DND-41 (cell line): ENCODE results near the gene C4BPB.
"Not testable (repeated sequence)": the region's sequence is repeated elsewhere in the genome, so short reads cannot be mapped to it uniquely, and the experiment has no call there.

Experiments used
- ATAC-seq: fragments of 200-7000 bp; cut with Tn5 transposase; 3 replicates; pipeline ENCODE4 v1.9.1; 2021; ENCODE audit warnings: low read depth; ENCODE audit not compliant: insufficient read depth
- DNase-seq: peaks from one replicate; pipeline ENCODE4 v3.0.0-alpha.2; 2020
- H2AFZ ChIP-seq: 2 replicates; pipeline ENCODE4 v1.6.0; 2012; ENCODE audit warnings: low read depth, low read length
- H3K27ac ChIP-seq: 2 replicates; pipeline ENCODE4 v1.5.1; 2012; ENCODE audit warnings: low read length, inconsistent platforms
- H3K27me3 ChIP-seq: fragments of 200-600 bp; sonication (generic); 2 replicates; pipeline ENCODE4 v1.6.0; 2012; ENCODE audit warnings: low read length, mild to moderate bottlenecking, inconsistent platforms; ENCODE audit not compliant: insufficient read depth, poor library complexity
- H3K36me3 ChIP-seq: 2 replicates; pipeline ENCODE4 v1.5.1; 2012; ENCODE audit warnings: low read length, inconsistent platforms; ENCODE audit not compliant: insufficient read depth
- H3K4me1 ChIP-seq: 2 replicates; pipeline ENCODE4 v1.5.1; 2012; ENCODE audit warnings: mild to moderate bottlenecking, low read length; ENCODE audit not compliant: insufficient read depth
- H3K4me2 ChIP-seq: 2 replicates; pipeline ENCODE4 v1.6.0; 2012; ENCODE audit warnings: mild to moderate bottlenecking, moderate library complexity, low read length, inconsistent platforms; ENCODE audit not compliant: insufficient read depth
- H3K4me3 ChIP-seq, 2 experiments: fragments of 200-600 bp in 1 of 2; shearing (Covaris generic) in 1 of 2; 2 replicates each; pipeline ENCODE4 v1.5.1; 2012 to 2016; ENCODE audit warnings: inconsistent platforms in 2 of 2, low read length in 2 of 2, mild to moderate bottlenecking in 2 of 2, low read depth in 1 of 2, moderate library complexity in 1 of 2
- H3K79me2 ChIP-seq: 2 replicates; pipeline ENCODE4 v1.6.0; 2012; ENCODE audit warnings: low read length, inconsistent platforms; ENCODE audit not compliant: insufficient read depth
- H3K9ac ChIP-seq: 2 replicates; pipeline ENCODE4 v1.6.0; 2012; ENCODE audit warnings: low read depth, mild to moderate bottlenecking, inconsistent platforms, low read length, moderate library complexity
- H3K9me3 ChIP-seq: 2 replicates; pipeline ENCODE4 v1.5.1; 2012; ENCODE audit warnings: low read length, moderate library complexity, mild to moderate bottlenecking, inconsistent platforms; ENCODE audit not compliant: insufficient read depth, severe bottlenecking
- H4K20me1 ChIP-seq: 2 replicates; pipeline ENCODE4 v1.6.0; 2012; ENCODE audit warnings: low read length; ENCODE audit not compliant: insufficient read depth
- CTCF ChIP-seq: IDR thresholded peaks from 2 replicates; pipeline ENCODE4 v1.5.1; 2012; ENCODE audit warnings: borderline replicate concordance, low read length, moderate library complexity, mild to moderate bottlenecking; ENCODE audit not compliant: poor library complexity, severe bottlenecking; ENCODE audit errors: extremely low read depth
- EZH2 ChIP-seq: IDR thresholded peaks from 3 replicates; pipeline ENCODE4 v1.6.1; 2012; ENCODE audit warnings: borderline replicate concordance, low read depth, mild to moderate bottlenecking, moderate library complexity, low read length, inconsistent platforms; ENCODE audit not compliant: severe bottlenecking

C4BPB gene

GRCh38 chr1:207088701-207089626 is at the start of gene C4BPB:
Gene C4BPB, plus strand, starts transcription at chr1:207088860. Its CDS starts 672 bp downstream, at chr1:207089532.
- no peaks in the 10 kb centered on the region for H3K27me3 ChIP-seq
- no peaks in the 10 kb centered on the region for H3K9me3 ChIP-seq
- H3K79me2 ChIP-seq, result no peaks in the 10 kb centered on the region
- DNase-seq (peak; percentile 72), ATAC-seq (peak; percentile 83)
- no peaks in the 10 kb centered on the region for H4K20me1 ChIP-seq
- H3K36me3 ChIP-seq, result no peaks in the 10 kb centered on the region
- peak within 1 kb of the TSS; percentile 38 for H2AFZ ChIP-seq
- peak within 1 kb of the TSS; percentile 78 for H3K27ac ChIP-seq
- peaks cover 56% of the 10 kb centered on the region for H3K4me1 ChIP-seq
- H3K4me3 ChIP-seq, result peak within 1 kb of the TSS; percentile 2 to 53; a peak in 2 of 4 replicates
- H3K9ac ChIP-seq, result peak within 1 kb of the TSS; percentile 39
- H3K4me2 ChIP-seq, result peak within 1 kb of the TSS; percentile 66
- TF ChIP-seq CTCF, result no peak
- TF ChIP-seq EZH2, result no peak

- Histone ChIP-seq H3K36me3 (no peaks in the 10 kb centered on the region), H2AFZ (no peak overlapping the region), H3K4me2 (no peak overlapping the region), H3K4me3 (no peak overlapping the region), H3K27ac (no peak overlapping the region), H3K9me3 (no peaks in the 10 kb centered on the region), H4K20me1 (no peaks in the 10 kb centered on the region), H3K9ac (no peak overlapping the region), H3K4me1 (no peaks in the 10 kb centered on the region), H3K79me2 (no peaks in the 10 kb centered on the region), H3K27me3 (peaks cover 22% of the 10 kb centered on the region)
- ATAC-seq (no peak), DNase-seq (no peak)
- TF ChIP-seq CTCF (no peak), EZH2 (no peak)
Measured at GRCh38 chr1:207039380-207040180, 49.1 kb upstream of the C4BPB start.

- H3K4me1 ChIP-seq, result no peaks in the 10 kb centered on the region
- H4K20me1 ChIP-seq, result no peaks in the 10 kb centered on the region
- ATAC-seq (no peak), DNase-seq (no peak)
- H3K9ac ChIP-seq, result no peak overlapping the region
- no peaks in the 10 kb centered on the region; the same call in 1 of the 2 replicates for H3K36me3 ChIP-seq
- H3K4me3 ChIP-seq, result no peak overlapping the region
- H3K27ac ChIP-seq, result no peak overlapping the region
- H3K79me2 ChIP-seq, result no peaks in the 10 kb centered on the region
- TF ChIP-seq EZH2, result no peak
- no peak for TF ChIP-seq CTCF
- H3K9me3 ChIP-seq, result no peaks in the 10 kb centered on the region
- H3K27me3 ChIP-seq, result peaks cover 22% of the 10 kb centered on the region
- H3K4me2 ChIP-seq, result no peak overlapping the region
- no peak overlapping the region for H2AFZ ChIP-seq
Measured at GRCh38 chr1:207040181-207040533, 48.5 kb upstream of the C4BPB start.

- not testable (repeated sequence) for H3K4me2 ChIP-seq, DNase-seq, H3K27ac ChIP-seq, H3K9me3 ChIP-seq, H3K4me1 ChIP-seq, H4K20me1 ChIP-seq, H3K79me2 ChIP-seq, H3K36me3 ChIP-seq, H3K4me3 ChIP-seq, ATAC-seq, H3K9ac ChIP-seq, H2AFZ ChIP-seq
- H3K27me3 ChIP-seq, result peaks cover 16% of the 10 kb centered on the region
Measured at GRCh38 chr1:207041397-207041796, 47.3 kb upstream of the C4BPB start.
